NCI-H446 treated with DMSO at 0.1 percent for 48 hours (cell line): Measurements from ENCODE around the gene CCNI2.

Experiments used
- DNase-seq: peaks from one replicate; lab custom pipeline; 2025; lab: John Stamatoyannopoulos, UW

Gene CCNI2

DNA sequence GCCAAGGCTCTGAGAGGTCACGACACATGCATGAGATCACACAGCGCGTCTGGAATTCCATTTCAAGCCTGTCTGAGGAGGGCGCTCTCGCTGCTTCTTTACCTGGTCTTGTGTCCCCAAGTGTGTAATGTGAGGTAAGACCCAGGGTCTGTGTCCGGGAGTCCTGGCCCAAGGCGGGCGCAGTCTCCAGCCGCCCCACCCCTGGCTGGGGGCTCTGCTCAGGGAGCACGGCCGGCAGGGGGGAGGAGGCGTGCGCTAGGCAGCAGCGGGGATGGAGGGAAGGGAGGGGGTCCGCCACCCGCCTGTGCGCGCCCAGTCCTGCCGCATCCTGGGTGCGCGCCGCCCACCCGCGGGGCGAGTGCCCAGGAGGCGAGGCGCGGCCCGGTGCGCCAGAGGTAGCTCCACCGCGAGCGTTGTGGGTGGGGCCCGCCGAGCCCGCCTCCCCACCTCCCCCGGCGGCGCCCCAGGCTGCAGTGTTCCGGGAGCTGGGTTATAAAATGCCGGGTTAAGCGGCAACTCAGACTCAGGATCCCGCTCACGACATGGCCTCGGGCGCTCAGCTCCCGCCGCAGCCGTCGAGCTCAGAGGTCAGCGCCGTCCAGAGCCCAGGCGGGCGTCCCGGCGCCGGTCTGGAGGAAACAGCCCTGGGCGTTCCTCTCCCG, at the start of gene CCNI2:
CCNI2 (plus strand) TSS at position 473 of the 662 bp plus-strand sequence; CDS start at position 543, 70 bp downstream.
- no peak for DNase-seq

- no peak for DNase-seq
These were observed 42.4 kb upstream of the CCNI2 start for GRCh38 chr5:132704875-132705274.

DNA sequence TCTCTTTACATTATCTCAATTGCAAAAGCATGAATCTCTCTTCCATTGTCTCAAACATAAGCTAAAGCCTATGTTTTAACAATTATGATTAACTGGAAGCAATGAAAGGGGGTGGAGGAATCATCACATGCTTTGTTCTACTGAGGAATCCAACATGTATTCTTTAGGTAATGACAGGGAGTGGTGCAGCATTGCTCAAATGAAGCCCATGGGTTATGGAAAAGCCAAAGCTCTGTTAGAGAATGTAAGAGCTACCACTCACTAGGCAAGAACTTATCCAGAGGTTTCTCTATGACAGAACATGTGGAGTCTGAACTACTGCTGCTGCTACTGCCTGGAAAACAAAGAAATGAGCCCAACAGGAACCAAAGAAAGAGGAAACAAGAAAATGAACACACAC, 38.6 kb upstream of the CCNI2 start:
- DNase-seq, result no peak

DNA sequence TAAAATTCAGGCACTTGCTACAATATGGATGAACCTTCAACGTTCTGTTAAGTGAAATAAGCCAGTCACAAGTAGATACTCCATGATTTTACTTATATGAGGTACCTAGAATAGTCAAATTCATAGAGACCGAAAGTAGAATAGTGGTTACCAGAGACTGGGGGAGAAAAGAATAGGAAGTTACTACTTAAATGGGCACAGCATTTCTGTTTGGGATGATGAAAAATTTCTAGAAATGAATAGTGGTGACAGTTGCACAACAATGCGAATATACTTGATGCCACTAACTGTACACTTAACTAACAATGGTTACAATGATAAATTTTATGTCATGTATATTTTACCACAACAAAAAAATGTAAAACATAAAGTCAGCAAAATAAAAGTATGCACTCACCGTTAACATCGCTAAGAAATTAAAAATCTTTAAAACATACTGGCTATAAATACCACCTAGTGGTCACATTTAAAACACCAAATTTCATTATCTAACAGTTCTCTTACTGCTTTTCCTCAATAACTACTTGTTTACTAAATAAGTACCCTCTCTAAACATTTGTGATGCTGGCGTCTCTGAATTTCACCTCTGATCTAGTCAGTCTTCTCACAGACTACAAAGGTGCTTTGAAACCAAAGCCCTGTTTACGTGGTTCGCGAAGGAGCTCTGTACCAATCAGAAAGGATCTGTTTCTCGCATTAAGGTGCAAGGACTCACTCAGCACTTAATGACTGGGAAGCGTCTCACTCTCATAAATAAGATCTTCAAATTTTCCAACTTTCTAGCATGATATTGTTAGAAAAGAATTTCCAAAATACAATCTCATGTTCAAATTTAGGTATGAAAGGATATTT, 32.5 kb upstream of the CCNI2 start:
- DNase-seq, result no peak

GRCh38 chr5:132718544-132719312, 28.5 kb upstream of the CCNI2 start:
- no peak for DNase-seq

DNA sequence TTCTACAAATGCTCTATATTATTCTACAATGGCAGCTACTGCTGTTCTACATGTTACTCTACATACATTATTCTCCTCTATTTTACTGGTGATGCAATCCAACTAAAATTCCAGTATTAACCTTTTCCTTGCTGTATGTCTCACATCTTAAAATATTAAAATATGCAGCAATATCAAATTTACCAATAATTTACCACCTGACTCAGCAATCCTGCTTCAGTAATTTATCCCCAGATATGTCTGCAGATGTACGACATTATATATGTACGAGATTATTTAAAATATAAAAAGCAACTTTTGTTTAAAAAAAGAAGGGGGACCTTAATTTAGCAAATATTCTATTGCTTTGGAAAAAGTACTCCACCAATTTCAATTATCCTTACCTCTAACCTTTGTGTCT, 21.5 kb upstream of the CCNI2 start:
- no peak for DNase-seq

GRCh38 chr5:132729896-132730295, 17.3 kb upstream of the CCNI2 start:
- DNase-seq, result no peak

- no peak for DNase-seq
These were observed 13.6 kb upstream of the CCNI2 start for GRCh38 chr5:132733499-132734148.

- DNase-seq, result no peak
These were observed 12.5 kb upstream of the CCNI2 start for GRCh38 chr5:132734687-132735086.

DNA sequence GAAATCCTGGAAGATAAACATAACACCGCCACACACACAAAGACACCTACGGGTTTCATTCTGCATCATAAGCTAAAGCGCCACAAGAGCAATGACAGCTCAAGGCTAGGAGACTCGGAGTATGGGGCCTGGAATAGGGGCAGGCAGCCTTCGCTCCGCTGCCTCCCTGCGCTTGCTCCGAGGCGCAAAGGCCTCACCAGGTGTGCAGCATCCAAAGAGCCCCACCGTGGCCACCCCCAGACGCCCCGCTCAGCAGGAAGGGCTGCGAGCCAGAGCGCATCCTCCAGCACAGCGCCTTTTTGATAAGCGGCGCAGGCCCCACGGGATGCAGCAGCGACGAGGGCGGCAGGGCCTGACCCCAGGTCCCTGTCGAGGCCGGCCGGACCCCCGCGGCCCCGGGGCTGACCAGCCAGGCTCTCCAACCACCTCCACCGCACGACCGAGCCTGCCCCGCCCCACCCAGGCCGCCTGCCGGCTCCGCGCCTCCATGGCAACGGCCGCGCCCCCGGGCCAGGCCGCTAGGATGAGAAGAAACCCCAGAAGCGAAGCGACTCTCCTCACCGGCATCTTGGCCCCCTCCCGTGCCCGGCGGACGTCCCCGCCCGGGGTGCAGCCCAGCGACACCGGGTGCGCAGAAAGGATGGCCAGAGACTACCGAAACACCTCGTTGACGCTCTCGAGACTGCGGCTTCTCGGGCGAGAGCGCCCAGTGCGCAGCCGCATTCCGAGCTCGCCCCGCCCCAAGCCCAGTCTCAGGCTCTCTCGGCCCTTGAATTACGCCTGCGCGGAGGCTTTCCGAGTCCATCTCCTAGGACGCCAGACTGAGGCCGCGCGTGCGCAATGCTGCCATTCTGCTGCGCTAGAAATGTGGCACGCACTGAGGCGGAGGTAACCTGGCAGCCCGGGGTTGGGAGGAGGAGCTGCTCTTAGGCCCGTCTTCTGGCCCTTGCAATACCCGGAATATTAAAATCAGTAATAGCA, 10.1 kb upstream of the CCNI2 start, which contains the start of gene KIF3A:
KIF3A (minus strand) TSS at position 694 of the 981 bp plus-strand sequence; CDS start at position 567, 127 bp downstream.
- DNase-seq, result peak; percentile 89

- DNase-seq, result no peak
These were observed 9.1 kb upstream of the CCNI2 start for GRCh38 chr5:132737982-132738681.

DNA sequence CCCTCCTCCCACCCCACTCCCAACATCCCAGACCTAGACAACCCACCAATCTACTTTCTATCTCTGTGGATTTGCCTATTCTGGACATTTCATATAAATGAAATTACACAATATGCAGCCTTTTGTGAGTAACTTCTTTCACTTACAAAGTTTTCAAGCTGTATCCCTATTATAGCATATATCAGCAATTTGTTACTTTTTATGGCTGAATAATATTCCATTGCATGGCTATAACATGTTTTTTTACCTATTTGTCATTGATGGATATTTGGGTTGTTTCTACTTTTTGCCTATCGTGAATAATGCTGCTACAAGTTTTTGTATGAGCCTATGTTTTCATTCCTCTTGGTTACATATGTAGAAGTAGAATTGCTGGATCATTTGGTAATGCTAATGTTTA, 8.0 kb upstream of the CCNI2 start:
- no peak for DNase-seq

GRCh38 chr5:132742158-132742557, 5.1 kb upstream of the CCNI2 start:
- DNase-seq, result no peak

DNA sequence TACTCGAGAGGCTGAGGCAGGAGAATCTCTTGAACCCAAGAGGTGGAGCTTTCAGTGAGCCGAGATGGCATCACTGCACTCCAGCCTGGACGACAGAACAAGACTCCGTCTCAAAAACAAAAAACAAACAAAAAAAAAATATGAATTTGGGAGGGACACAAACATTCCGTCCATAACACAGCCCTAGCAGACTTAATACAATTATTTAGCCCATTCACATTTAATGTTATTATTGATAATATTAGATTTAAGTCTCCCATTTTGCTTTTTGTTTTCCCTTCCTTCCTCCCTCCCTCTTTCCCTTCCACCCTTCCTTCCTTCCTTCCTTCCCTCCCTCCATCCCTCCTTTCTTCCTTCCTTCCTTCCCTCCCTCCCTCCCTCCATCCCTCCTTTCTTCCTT, 4.6 kb upstream of the CCNI2 start:
- DNase-seq, result no peak

GRCh38 chr5:132744659-132745058, 2.6 kb upstream of the CCNI2 start:
- DNase-seq, result no peak

- DNase-seq, result no peak
These were observed 653 bp upstream of the CCNI2 start for GRCh38 chr5:132746592-132746953.

DNA sequence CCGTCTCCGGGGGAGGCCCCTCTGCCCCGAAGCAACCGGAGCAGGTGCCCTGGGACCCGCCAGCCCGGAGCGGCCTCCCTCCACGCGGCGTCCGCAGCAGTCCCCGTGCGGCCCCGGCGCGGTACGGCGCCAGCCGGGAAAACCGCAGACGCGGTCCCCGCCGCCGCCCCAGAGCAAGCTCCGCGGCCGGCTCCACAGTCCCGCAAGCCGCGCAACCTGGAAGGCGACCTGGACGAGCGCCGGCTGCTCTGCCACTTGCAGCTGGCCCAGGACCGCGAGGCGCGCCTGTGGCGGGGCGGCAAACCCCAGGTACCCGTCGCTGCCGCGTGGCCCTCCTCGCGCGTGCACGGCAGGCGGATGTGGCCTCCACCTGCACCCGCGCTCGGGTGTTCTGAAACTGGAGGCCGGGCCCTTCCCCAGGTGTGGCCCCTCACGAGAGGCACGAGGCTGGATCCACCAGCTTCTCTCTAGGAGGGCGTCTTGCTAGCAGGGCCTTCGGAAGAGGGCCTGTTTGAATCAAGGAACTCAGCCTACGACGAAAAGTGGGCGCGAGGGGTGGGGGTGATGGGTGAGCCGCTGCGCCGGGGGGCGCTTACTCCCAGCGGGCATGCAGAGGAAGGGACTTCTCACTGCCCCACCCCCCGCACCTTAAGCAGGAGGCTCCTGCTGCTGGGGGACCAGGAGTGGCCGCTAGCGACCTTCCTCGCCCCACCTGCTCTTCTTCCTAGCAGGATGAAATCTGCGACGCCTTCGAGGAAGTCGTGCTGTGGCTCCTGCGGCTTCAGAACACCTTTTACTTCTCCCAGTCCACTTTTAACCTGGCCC, 602 bp downstream of the CCNI2 start:
- DNase-seq, result no peak

DNA sequence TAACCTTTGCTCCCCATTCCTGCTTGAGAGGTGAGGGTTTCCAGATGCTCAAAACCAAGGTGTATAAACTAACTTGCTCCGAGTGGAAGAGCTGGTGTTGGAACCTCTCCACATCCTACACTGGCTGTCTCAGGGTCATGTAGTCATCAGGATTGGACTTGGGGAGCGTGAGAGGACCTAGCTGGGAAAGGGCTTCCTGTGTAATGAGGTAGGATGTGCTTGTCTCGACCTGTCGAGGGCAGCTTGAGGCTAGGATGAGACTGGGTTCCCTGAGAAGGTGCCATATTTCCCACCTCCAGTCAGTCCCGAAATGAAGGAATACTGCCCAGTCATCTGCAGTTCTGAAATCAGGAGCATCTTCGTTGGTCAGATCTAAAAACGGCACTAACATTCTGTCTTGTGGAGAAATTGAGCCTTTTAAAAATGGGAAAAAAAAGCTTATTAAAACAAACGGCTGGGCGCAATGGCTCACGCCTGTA, 1.3 kb downstream of the CCNI2 start:
- DNase-seq, result no peak

DNA sequence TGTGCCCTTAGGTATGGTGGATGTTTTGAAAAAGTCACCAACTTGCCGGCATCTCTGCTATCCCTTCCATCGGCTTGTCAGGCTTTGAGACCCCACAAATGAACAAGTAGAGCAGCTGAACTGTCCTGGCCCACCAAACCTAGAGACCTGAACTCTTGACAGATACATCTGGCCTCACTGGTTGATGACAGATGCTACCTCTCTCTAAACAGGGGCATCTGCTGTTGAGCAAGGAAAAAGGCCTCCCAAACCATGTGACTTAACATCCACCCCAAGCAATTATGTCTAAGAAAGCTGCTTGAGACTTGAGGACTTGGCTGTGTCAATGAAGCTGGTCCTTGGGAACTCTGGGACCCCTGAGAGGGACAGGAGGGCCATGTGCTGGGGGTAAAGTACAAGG, 2.3 kb downstream of the CCNI2 start:
- no peak for DNase-seq
